8988T (cell line): ENCODE measurements around the gene ARL6IP4.

Experiments used
- DNase-seq: peaks from one replicate; pipeline ENCODE4 v3.0.0; 2011

The ARL6IP4 gene

GRCh38 chr12:122959566-122960192, 20.8 kb upstream of the ARL6IP4 start:
- no peak for DNase-seq

- DNase-seq = peak; percentile 7
Observed at GRCh38 chr12:122960193-122960569, 20.3 kb upstream of the ARL6IP4 start.

- DNase-seq = peak; percentile 22
Observed at GRCh38 chr12:122961531-122962329, 18.8 kb upstream of the ARL6IP4 start.

GRCh38 chr12:122963941-122964265, 16.6 kb upstream of the ARL6IP4 start:
- peak; percentile 60 for DNase-seq

GRCh38 chr12:122964439-122965257, 15.8 kb upstream of the ARL6IP4 start:
- DNase-seq = peak; percentile 27

GRCh38 chr12:122965321-122965751, 15.1 kb upstream of the ARL6IP4 start:
- peak; percentile 40 for DNase-seq

- peak; percentile 97 for DNase-seq
Observed at GRCh38 chr12:122965851-122966742, 14.4 kb upstream of the ARL6IP4 start, which contains the start of gene ABCB9. ABCB9 (minus strand) TSS chr12:122966463; CDS start chr12:122960235, 6,228 bp downstream.

- no peak for DNase-seq
Observed at GRCh38 chr12:122966743-122967550, 13.5 kb upstream of the ARL6IP4 start.

- no peak for DNase-seq
Observed at GRCh38 chr12:122968104-122968503, 12.4 kb upstream of the ARL6IP4 start.

GRCh38 chr12:122969676-122970075, 10.8 kb upstream of the ARL6IP4 start:
- DNase-seq = no peak

GRCh38 chr12:122974274-122974891, 6.1 kb upstream of the ARL6IP4 start:
- peak; percentile 78 for DNase-seq

- DNase-seq = peak; percentile 85
Observed at GRCh38 chr12:122974892-122975789, 5.3 kb upstream of the ARL6IP4 start, which contains the start of gene OGFOD2. OGFOD2 (plus strand) TSS chr12:122975244; CDS start chr12:122975252, 8 bp downstream.

- DNase-seq = no peak
Observed at GRCh38 chr12:122975790-122976647, 4.5 kb upstream of the ARL6IP4 start.

GRCh38 chr12:122976648-122976975, 3.9 kb upstream of the ARL6IP4 start:
- no peak for DNase-seq

GRCh38 chr12:122977153-122977552, 3.3 kb upstream of the ARL6IP4 start:
- no peak for DNase-seq

GRCh38 chr12:122977655-122978392, 2.7 kb upstream of the ARL6IP4 start:
- no peak for DNase-seq

- no peak for DNase-seq
Observed at GRCh38 chr12:122978507-122978955, 1.9 kb upstream of the ARL6IP4 start.
